ENCODE measurements around the gene RNF113B. TPM values are rescaled to one million over a fixed set of nuclear protein-coding genes. Genes with fewer than 3 reads are reported as not detected.

RNF113B gene
- not detected in 2 replicates for total RNA-seq (2014; rRNA removed; shearing (Covaris generic))

DNA sequence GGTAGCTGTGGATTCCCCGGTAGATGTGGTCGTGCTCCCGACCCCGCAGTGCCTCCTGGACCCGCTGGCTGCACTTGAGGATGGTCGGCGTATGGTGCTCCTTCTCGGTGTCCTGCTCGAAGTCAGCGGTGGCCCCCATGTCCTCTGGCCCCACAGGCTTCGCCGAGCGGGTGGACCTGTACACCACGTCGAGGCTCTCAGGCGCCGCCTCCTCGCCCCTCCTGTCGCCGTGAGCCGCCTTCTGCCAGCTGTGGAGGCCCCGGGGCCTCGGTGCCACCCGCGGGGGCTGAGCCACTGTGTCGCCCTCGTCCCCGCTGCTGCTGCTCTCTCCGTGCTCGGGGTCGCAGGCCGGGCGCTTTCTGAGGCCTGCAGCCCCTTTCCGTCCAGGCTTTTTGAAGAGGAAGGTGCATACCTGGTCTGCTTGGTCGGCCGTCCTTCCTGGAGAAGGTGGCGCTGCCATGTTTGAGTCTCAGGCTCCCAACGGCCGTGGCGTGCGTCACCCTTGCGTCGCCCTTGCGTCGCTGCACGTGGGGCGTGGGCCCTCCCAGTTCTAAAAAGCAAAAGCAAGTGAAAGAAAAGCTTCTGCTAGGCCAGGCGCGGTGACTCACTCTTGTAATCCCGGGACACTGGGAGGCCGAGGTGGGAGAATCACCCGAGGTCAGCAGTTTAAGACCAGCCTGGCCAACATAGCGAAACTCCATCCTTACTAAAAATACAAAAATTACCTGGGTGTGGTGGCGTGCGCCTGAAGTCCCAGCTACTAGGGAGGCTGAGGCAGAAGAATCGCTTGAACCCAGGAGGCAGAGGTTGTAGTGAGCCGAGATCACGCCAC is at the start of gene RNF113B:
RNF113B (minus strand) TSS at position 493 of the 832 bp plus-strand sequence; CDS start at position 460, 33 bp downstream.
- no peak for DNase-seq (ENCODE audit: low read depth)

DNA sequence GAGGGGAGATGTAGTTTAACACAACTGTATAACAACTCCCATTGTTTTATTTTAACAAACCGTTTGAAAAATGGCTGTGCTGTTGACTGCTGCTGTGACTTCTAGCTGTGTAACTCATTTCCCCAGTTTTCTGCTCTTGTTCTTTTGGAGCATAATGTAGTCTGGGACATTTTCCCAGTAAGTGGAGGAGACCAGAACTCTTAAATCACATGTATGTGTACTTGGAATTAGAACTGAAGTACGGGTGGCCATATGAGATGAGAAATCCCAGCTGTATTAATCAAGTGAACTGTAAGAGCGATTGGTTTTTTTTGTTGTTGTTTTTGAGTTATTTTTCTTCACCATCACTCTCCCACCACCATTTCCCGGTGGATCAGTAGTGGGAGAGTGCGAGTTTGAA is 49.4 kb upstream of the RNF113B start:
- no peak for DNase-seq (ENCODE audit: low read depth)

DNA sequence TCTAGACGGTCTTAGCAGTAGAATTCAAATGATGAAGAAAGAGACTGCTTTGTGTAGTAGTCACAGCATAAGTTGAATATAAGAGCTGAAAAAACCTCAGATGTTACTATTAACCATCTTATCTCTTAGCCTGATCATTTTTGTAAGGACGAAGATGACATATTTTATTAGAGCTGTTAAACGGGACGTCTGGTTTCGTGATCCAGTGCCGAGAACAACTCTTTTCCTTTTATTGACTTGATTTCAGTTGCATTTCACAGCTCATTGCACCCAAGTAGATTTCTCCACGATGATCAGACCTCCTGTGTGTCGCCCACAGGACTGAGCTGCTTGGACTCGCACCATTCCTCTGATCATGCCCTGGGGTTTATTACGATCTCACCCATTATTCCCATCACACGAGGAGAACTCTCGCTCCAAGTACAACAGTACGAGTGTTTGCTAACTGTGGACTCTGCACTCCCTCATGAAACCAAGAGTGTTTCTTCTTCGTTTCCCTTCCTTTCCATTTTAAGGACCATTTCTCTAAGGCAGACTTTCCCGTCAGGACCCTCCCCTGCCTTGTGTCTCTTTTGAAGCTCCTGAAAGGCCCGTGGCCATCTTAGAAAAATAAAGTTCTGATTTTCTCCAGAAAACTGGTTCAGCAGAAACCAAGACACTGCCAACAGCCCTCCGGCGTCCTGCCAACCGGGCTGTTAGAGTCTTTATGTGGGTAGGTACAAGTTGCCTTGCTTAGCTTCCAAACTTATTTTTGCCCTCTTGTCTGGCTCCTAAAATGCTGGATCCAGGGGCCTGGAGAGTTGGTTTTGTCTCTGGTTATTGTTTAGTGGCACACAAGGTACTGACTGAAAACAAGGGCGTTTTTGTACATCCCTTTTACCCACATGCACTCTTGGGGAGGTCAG is 48.2 kb upstream of the RNF113B start:
- DNase-seq (ENCODE audit: low read depth), result no peak

DNA sequence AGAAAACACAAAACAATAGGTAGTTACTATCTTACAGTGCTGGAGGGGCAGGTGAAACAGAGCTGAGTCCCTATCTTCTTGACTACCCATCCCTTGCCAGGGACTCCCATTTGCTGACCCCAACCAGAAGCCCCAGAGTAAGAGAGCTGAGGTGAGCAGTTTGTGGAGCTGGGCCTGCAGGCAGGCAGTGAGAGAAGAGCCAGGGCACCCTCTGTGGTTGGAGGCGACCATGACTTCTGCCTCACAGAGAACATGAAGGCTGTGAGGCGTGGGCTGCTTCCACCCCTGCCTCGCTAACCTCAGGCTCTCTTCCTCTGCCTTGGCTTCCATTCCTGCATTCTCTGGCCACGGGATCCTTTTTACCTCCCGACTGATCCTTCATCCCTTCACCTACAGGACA is 47.5 kb upstream of the RNF113B start:
- no peak for DNase-seq (ENCODE audit: low read depth)

DNA sequence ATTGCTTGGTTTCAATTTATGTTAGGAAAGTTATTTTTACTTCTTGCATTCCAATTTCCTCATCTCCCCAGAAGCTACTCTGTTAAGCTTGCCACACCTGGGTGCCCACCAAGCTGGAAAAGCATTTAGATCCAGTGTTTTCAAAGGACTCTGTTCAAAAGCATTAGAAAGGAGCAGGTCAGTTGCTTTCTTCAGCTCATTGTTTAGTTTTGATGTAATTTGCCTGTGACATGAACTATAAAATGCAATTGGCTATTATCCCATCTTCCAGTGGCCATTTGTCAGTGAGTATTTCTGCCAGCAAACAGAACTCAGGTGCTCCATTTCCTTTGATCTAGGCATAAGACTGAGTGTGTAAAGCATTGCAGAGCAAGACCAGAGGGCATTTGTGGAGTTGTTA is 46.7 kb upstream of the RNF113B start:
- no peak for DNase-seq (ENCODE audit: low read depth)

DNA sequence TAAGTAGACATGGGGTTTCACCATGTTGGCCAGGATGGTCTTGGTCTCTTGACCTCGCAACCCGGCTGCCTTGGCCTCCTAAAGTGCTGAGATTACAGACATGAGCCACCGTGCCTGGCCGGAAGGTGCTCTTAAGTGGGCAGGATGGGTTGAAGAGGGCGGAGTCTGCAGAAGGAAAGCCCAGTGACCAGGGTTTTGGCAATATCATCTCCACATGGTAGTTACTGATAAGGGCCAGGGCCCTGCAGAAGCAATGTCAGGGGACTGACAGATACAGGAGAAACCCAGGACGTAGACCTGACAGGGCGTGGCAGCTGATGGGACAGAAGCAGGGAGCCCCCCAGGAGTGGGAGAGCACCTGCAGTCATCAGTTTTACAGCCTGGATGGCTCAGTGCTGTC is 45.7 kb upstream of the RNF113B start:
- DNase-seq (ENCODE audit: low read depth), result no peak

DNA sequence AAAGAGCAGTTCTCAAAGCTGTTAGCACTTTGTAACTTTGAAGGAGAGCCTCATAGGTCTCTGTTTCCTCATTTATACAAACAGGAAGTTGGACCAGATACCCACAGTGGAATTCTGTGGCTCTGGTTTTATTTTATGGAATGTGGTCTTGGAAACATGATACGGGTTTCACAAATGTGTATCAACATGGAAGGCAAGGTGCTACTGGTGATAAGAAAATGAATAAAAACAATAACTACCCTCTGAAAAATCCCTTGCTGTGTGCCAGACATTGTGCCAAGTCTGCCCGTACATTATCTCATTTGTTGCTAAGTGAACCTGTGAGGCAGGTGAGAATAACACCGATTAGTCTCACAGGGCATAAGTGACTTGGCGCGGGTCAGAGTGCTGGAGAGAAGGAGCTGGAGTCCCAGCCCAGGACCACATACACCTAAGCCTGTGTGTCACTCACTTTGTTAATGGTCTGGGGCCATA is 45.0 kb upstream of the RNF113B start:
- peak; percentile 46 for DNase-seq (ENCODE audit: low read depth)

DNA sequence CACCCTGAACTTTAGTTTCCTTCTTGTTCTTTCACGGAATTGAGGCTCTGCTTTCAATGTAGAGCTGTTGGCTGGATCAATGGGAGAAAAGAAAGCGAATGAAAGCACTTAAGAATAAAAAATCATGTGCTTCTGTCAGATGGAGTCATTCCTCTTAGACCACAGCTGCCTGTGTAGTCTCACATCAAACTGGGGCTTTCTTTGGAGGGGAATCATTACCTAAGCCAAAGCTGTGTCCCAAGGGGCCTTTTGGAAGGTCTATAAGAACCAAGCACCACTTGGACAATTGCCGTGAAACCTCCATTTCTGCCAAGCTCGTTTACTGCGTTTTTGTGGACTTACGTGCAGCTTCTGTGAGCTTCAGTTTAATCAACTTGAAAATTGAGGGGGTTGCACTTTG is 44.2 kb upstream of the RNF113B start:
- DNase-seq (ENCODE audit: low read depth), result no peak

DNA sequence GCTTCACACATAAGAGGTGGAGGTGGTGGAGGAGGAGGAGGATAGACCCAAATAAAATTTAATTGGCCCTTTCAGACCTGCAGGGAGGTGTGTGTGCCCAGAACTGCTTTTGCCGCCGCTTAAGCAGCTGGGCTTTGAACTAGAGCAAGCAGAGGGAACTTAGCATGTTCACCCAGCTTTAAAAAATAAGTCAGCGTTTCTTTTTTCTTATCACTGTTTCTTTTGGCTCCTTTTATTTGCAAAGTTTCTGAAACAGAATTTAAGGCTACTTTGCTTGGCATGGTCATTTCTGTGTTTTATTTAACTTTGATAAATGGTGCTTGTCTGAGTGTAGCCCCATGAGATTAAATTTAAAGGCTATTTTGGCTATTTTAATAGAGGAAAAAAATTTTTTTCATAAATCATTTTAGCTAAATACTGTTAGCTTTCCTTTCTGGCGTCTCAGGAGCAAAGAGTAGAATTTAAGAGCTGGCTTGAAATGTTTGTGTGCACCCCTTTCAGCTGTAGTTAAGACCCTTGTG is 43.3 kb upstream of the RNF113B start:
- no peak for DNase-seq (ENCODE audit: low read depth)

DNA sequence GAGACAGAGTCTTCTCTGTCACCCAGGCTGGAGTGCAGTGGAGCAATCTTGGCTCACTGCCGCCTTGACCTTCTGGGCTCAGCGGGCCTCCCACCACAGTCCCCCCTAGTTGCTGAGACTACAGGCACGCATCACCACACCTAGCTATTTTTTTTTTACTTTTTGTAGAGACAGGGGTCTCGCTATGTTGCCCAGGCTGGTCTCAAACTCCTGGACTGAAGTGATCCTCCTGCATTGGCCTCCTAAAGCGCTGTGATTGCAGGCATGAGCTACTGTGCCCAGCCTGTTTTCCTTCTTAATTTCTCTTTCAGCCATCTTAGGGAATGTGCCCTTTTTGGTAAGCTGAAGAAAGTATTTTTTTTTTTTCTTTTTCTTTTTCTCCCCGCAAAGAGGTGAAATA is 42.6 kb upstream of the RNF113B start:
- DNase-seq (ENCODE audit: low read depth), result no peak

DNA sequence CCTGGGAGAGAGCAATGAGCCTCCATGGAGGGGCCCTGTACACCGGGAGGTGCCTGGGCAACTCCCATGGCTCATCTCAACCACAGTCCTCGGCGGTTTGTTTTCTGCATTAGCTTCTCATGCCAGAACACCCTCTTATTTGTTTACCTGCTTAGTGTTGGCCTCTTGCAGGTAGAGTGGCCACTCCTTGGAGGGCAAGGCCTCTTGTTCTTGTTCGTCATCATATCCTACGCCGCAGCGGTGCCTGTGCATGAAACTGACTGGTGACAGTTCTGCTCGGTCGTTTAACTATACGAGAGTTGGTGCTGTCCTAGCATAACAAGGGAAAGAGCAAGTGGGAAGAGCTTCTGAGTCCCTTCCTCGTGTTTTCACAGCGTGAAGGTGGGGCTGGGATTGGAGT is 40.5 kb upstream of the RNF113B start:
- DNase-seq (ENCODE audit: low read depth), result no peak

DNA sequence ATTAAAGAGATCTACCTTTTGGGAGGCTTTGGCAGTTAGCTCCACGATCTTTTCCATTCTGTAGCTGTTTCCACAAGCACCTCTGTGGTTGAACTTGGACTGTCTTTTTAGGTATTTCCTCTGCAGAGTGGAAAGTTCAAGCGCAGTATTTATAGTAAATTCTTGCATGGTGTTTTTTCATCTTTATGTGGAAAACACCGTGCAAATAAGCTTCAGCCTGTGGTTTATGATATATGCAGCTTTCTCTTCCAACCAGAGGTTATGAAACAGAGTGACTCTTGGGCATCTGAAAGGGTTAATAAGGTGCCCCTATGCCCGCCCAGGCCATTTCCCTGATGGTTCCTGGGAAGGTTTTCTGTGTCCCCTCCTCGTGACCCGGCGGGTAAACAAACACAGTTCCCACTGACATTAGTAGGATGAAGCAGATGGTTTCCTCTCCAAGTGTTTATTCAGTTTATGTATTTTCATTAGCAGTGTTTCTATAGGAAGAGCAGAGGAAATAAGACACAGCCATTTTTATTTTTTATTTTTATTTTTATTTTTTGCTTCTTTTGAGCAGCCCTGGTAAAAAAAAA is 39.7 kb upstream of the RNF113B start:
- no peak for DNase-seq (ENCODE audit: low read depth)

DNA sequence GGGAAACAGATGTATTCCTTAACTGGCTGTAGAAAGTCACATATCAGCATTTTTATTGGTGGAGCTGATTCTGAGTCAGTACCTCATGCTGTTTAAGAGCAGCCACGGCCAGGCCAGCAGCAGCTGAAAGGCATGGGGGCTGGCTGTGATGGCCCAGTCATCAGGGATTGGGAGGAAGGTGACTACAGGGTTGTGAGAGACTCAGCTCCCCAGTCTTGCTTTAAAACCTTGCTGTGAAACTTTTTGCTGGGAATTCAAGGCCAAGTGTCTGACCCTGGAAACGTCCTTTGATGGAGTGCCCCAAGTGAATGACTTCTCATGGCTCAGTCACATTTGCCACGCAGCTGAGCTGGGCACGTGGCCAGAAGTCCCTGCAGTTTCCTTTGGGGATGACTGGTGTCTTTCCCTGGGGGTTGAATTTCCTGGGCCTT is 39.1 kb upstream of the RNF113B start:
- peak; percentile 84 for DNase-seq (ENCODE audit: low read depth)

DNA sequence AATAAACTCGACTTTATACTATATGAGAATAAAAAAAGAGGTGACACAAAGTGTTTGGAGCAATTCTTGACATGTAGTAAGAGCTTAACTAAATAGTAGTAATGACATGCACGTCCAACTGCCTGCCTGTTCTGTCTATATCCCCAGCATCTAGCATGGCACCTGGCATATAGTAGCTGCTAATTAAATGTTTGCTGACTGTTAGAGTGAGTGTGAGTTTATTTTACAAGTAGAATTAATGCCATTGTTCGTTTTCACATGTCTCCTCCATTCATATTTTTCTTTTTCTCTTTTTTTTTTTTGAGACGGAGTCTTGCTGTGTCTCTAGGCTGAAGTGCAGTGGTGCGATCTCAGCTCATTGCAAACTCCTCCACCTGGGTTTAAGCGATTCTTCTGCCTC is 38.4 kb upstream of the RNF113B start:
- no peak for DNase-seq (ENCODE audit: low read depth)

DNA sequence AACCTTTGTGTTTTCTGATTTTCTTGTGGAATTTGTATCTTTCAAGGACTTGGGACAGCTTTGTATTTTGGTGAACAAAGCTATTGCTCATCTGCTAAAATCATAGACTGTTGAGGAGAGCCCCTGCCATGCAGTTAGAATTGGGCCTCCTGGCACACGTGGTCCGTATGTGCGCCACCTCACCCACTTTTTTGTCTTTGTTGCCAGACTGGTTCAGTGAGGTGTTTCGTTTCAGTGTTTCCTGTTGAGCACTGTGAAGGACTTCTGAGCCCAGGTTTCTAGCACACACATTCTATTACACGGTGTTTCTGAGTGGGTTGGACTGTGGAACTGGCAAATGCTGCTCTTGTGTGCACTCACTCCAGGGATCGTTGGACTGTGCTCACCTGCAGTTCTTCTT is 37.6 kb upstream of the RNF113B start:
- no peak for DNase-seq (ENCODE audit: low read depth)

DNA sequence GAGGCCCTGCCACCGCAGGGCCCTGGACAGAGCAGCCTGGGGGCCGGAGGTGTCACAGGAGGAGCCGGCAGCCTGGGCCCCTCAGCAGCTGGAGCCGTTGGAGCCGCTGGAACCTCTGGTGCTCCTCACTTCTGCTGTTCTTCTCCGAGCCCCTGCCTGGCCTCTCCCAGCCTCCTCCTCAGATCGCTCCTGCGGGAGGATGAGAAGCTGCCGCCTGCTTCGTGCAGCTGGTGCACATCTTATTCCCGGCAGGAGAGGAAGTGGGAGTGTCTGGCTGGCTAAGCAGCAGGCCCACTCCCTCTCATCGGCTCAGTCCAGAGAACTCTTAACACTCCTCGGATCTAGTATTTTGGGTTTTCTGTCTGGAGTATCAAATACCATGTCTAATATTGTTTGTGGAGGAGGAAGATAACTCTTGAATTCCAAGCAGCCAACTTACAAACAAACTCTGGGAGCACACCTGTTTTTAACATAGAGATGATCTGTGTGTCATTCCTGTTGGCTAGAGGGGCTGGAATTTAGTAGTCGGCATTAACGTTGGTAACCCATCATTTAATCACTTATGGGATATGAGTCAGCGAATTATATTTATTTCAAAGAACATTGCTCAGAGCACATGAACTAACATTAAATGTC is 37.1 kb upstream of the RNF113B start:
- DNase-seq (ENCODE audit: low read depth), result no peak

DNA sequence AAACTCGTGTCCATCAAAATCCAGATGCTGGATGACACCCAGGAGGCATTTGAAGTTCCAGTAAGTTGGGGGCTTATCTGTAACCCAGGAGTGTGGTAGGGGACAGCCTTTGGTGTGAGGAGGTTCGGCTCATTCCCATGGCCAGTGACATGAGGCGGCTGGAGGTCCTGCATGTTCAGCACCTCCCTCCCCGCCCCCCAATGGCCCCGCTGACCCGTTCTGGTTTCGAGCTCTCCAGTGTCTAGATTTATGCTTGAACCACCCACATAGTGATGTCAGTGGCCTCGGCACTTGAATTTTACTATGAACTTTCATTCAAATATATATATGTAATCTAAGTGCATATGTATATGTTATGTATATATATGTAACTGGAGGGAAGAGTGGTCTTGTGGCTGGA is 36.3 kb upstream of the RNF113B start:
- DNase-seq (ENCODE audit: low read depth), result no peak

DNA sequence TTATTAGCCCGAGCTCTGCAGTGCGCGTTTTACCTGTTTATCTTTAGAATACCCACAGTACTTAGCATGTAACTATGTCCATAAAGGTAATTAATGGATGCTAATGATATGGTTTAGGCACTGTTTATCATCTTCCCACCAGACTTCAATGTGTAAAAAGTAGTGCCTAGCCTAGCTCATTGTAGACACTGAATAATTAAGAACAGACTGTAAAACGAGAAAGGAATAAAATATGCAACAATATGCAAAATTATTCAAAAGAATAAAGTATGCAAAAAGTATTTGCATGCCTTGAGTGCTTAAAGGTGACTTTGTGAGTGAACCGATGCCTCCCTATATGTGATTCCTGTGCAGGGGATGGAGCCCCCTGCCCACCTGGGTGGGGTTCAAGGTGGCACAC is 35.7 kb upstream of the RNF113B start:
- DNase-seq (ENCODE audit: low read depth), result no peak

DNA sequence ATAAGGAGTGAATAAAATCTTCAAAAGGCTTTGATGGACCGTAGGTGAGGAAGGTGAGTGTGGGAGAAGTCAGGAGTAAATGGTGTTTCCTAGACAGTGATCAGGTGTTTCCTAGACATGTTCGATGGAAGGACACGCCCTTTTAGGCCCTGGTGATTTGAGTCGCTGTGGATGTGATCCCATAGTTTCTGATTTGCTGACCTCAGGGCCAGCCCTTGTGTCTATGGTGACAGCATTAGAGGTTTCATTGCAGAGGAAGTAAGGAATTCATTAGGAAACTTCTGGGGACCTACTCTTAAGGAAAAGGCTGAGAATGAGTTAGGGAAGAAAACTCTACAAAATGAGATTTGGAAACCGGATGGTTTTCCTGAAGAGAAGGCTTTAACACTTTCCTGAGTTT is 31.5 kb upstream of the RNF113B start:
- DNase-seq (ENCODE audit: low read depth), result no peak

DNA sequence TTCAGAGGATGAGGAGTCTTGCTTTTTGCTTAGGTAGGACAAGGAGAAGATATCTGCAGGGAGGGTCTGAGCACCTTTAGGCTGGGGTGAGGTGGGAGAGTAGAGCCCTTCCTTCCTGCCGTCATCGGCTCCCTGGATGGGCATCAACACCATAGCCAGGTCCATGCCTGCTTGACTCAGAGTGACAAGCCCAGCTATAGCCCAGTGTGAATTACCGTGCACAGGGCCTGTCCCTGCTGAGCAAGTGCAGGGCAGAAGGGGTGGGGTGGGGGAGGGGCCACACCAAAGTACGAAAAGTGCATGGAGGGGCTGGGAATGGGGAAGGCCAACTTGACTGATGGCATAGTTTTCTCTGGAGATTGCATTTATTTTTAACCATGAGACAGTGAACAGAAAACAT is 30.3 kb upstream of the RNF113B start:
- no peak for DNase-seq (ENCODE audit: low read depth)

DNA sequence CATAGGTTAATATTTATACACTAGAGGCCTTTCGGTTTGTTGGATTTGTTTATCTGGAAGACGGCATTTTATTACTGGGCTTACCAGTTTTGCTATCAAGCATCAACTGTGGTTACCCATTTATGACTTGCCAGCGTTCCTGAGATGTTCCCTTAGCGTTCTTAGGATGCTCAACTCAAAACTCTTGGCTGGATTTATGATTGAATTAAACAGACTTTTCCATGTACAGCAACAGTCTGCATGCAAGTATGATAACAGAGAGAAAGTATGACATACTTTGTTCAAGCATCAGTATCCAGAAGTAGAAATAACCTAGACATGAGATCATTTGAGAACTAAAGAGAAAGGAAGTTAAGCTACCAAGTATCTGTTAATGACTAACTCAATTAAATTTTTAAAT is 29.9 kb upstream of the RNF113B start:
- DNase-seq (ENCODE audit: low read depth), result no peak

DNA sequence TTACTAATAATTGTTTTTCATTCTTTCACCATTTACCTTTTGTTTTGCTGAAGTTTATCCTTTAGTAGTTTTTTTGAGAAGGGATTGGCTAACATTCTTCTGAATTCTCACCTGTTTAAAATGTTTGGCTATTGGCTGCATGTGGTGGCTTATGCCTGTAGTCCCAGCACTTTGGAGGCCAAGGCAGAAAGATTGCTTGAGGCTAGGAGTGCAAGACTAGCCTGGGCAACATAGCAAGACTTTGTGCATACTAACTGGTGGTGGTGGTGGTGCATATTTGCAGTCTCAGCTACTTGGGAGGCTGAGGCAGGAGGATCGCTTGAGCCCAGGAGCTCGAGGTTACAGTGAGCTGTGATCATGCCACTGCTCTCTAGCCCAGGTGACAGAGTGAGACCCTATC is 27.5 kb upstream of the RNF113B start:
- no peak for DNase-seq (ENCODE audit: low read depth)
